ENCODE results near the gene RUNDC3A. TPM values are rescaled to one million over a fixed set of nuclear protein-coding genes. Genes with fewer than 3 reads are reported as not detected.

The RUNDC3A gene
- total and polyA plus RNA-seq, 2 of the 13 experiments (the other 11 are each of a cell fraction or from before 2014, with no cell fraction given), result 0.25 TPM; not detected in 1

DNA sequence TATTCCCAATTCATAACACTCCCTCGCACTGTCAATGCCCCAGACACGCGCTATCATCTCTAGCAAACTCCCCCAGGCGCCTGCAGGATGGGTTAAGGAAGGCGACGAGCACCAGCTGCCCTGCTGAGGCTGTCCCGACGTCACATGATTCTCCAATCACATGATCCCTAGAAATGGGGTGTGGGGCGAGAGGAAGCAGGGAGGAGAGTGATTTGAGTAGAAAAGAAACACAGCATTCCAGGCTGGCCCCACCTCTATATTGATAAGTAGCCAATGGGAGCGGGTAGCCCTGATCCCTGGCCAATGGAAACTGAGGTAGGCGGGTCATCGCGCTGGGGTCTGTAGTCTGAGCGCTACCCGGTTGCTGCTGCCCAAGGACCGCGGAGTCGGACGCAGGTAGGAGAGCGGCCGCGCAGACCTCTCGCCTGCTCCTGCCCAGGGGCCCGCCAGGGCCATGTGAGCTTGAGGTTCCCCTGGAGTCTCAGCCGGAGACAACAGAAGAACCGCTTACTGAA, 36.6 kb downstream of the RUNDC3A start, which contains the start of gene GRN (continued):
- TF ChIP-seq, protein P1, sequence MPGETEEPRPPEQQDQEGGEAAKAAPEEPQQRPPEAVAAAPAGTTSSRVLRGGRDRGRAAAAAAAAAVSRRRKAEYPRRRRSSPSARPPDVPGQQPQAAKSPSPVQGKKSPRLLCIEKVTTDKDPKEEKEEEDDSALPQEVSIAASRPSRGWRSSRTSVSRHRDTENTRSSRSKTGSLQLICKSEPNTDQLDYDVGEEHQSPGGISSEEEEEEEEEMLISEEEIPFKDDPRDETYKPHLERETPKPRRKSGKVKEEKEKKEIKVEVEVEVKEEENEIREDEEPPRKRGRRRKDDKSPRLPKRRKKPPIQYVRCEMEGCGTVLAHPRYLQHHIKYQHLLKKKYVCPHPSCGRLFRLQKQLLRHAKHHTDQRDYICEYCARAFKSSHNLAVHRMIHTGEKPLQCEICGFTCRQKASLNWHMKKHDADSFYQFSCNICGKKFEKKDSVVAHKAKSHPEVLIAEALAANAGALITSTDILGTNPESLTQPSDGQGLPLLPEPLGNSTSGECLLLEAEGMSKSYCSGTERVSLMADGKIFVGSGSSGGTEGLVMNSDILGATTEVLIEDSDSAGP (CRISPR knock-in tag; IDR thresholded peaks at IDR 0.05; ENCODE audit: borderline replicate concordance), result peak; percentile 64; the same call in 1 of the 2 replicates
- TF ChIP-seq SKI (IDR thresholded peaks at IDR 0.05; ENCODE audit: partially characterized antibody) (peak; percentile 49), KDM5A (IDR thresholded peaks at IDR 0.05; ENCODE audit: borderline replicate concordance, low read length) (peak; percentile 97), ZNF607 (CRISPR knock-in tag; IDR thresholded peaks at IDR 0.05; ENCODE audit: borderline replicate concordance) (peak; percentile 62), ZNF460 (CRISPR knock-in tag; IDR thresholded peaks at IDR 0.05; ENCODE audit: borderline replicate concordance) (no peak), ZNF768 (CRISPR knock-in tag; IDR thresholded peaks at IDR 0.05) (peak; percentile 72), ZNF326 (CRISPR knock-in tag; IDR thresholded peaks at IDR 0.05; ENCODE audit: borderline replicate concordance) (no peak), KLF9 (CRISPR knock-in tag; IDR thresholded peaks at IDR 0.05; ENCODE audit: low read depth) (peak; percentile 84; the same call in 1 of the 2 replicates), SATB2 (CRISPR knock-in tag; IDR thresholded peaks at IDR 0.05) (peak; percentile 75; the same call in 1 of the 2 replicates), ZNF235 (CRISPR knock-in tag; IDR thresholded peaks at IDR 0.05; ENCODE audit: borderline replicate concordance) (0 out of 2 replicates have a peak, but pooled peaks have one; percentile 55), ZBTB7A (CRISPR knock-in tag; IDR thresholded peaks at IDR 0.05) (peak; percentile 66; the same call in 1 of the 2 replicates), ZNF652 (CRISPR knock-in tag; IDR thresholded peaks at IDR 0.05; ENCODE audit: borderline replicate concordance, low read depth) (peak; percentile 61), ISL2 (CRISPR knock-in tag; IDR thresholded peaks at IDR 0.05) (peak; percentile 18; the same call in 1 of the 2 replicates), AGO1 (IDR thresholded peaks at IDR 0.05; ENCODE audit: low read depth, low read length, poor library complexity, severe bottlenecking) (peak; percentile 37), ZNF567 (CRISPR knock-in tag; IDR thresholded peaks at IDR 0.05; ENCODE audit: borderline replicate concordance) (no peak; the same call in 1 of the 2 replicates), FOXK2 (IDR thresholded peaks at IDR 0.05) (peak; percentile 95)
- TF ChIP-seq, protein P2, sequence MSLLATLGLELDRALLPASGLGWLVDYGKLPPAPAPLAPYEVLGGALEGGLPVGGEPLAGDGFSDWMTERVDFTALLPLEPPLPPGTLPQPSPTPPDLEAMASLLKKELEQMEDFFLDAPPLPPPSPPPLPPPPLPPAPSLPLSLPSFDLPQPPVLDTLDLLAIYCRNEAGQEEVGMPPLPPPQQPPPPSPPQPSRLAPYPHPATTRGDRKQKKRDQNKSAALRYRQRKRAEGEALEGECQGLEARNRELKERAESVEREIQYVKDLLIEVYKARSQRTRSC (CRISPR knock-in tag; IDR thresholded peaks at IDR 0.05; ENCODE audit: low read depth), result no peak
- TF ChIP-seq, protein P3, sequence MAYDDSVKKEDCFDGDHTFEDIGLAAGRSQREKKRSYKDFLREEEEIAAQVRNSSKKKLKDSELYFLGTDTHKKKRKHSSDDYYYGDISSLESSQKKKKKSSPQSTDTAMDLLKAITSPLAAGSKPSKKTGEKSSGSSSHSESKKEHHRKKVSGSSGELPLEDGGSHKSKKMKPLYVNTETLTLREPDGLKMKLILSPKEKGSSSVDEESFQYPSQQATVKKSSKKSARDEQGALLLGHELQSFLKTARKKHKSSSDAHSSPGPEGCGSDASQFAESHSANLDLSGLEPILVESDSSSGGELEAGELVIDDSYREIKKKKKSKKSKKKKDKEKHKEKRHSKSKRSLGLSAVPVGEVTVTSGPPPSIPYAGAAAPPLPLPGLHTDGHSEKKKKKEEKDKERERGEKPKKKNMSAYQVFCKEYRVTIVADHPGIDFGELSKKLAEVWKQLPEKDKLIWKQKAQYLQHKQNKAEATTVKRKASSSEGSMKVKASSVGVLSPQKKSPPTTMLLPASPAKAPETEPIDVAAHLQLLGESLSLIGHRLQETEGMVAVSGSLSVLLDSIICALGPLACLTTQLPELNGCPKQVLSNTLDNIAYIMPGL (CRISPR knock-in tag; IDR thresholded peaks at IDR 0.05; ENCODE audit: borderline replicate concordance in 1 of 2, low read depth in 1 of 2), result peak in 1 of 2 experiments; percentile 69; a peak in 3 of 4 replicates
- TF ChIP-seq, protein P4, sequence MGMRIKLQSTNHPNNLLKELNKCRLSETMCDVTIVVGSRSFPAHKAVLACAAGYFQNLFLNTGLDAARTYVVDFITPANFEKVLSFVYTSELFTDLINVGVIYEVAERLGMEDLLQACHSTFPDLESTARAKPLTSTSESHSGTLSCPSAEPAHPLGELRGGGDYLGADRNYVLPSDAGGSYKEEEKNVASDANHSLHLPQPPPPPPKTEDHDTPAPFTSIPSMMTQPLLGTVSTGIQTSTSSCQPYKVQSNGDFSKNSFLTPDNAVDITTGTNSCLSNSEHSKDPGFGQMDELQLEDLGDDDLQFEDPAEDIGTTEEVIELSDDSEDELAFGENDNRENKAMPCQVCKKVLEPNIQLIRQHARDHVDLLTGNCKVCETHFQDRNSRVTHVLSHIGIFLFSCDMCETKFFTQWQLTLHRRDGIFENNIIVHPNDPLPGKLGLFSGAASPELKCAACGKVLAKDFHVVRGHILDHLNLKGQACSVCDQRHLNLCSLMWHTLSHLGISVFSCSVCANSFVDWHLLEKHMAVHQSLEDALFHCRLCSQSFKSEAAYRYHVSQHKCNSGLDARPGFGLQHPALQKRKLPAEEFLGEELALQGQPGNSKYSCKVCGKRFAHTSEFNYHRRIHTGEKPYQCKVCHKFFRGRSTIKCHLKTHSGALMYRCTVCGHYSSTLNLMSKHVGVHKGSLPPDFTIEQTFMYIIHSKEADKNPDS (CRISPR knock-in tag; IDR thresholded peaks at IDR 0.05), result no peak
- TF ChIP-seq, protein P5, sequence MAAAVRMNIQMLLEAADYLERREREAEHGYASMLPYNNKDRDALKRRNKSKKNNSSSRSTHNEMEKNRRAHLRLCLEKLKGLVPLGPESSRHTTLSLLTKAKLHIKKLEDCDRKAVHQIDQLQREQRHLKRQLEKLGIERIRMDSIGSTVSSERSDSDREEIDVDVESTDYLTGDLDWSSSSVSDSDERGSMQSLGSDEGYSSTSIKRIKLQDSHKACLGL (CRISPR knock-in tag; IDR thresholded peaks at IDR 0.05), result peak; percentile 48; the same call in 1 of the 2 replicates
